ENCODE measurements around the gene TEX28. TPM values are rescaled to one million over a fixed set of nuclear protein-coding genes. Genes with fewer than 3 reads are reported as not detected.
"Not testable (repeated sequence)": the region's sequence is repeated elsewhere in the genome, so short reads cannot be mapped to it uniquely, and the experiment has no call there.

Gene TEX28
- total and polyA plus RNA-seq, 2 experiments from 2014 or later = not detected

- no peak within 1 kb of the TSS for H3K4me2 ChIP-seq
- ATAC-seq = no peak
These were observed 863 bp upstream of the TEX28 start, which contains the start of gene TKTL1 for GRCh38 chrX:154295664-154296310. Gene TKTL1 (plus strand): TSS chrX:154295795. CDS start chrX:154295860, 65 bp downstream.

GRCh38 chrX:154286406-154286805, 8.5 kb downstream of the TEX28 start:
- not testable (repeated sequence) for H3K4me1 Mint-ChIP-seq; H3K9me2 ChIP-seq (ENCODE audit: insufficient read depth); H4K20me1 ChIP-seq (replicated peaks; ENCODE audit: insufficient read depth); H3F3A ChIP-seq (replicated peaks; ENCODE audit: low read depth); H2AFZ ChIP-seq; H3K4me3 ChIP-seq; H3K36me3 Mint-ChIP-seq (ENCODE audit: low read depth); H3K4me2 ChIP-seq; H3K79me2 ChIP-seq (replicated peaks; ENCODE audit: insufficient read depth); H3K36me3 ChIP-seq (ENCODE audit: insufficient read depth); H3K4me3 Mint-ChIP-seq; DNase-seq (ENCODE audit: low spot score); H3K4me1 ChIP-seq (ENCODE audit: insufficient read depth); H3K27ac Mint-ChIP-seq; H3K27me3 ChIP-seq (ENCODE audit: insufficient read depth); H3K27ac ChIP-seq (ENCODE audit: low read depth); H3K27me3 Mint-ChIP-seq (ENCODE audit: insufficient read depth, low read depth, poor library complexity); H3K9me3 Mint-ChIP-seq
- peak; percentile 90 for ATAC-seq

More at GRCh38 chrX:154295664-154296310, 863 bp upstream of the TEX28 start, which contains the start of gene TKTL1:
- no peaks in the 10 kb centered on the region for H3K9me2 ChIP-seq (ENCODE audit: insufficient read depth)
- Mint-ChIP-seq H3K27me3 (ENCODE audit: insufficient read depth, low read depth, poor library complexity) (peaks cover 6% of the 10 kb centered on the region), H3K36me3 (ENCODE audit: low read depth) (no peaks in the 10 kb centered on the region), H3K4me1 (no peaks in the 10 kb centered on the region), H3K27ac (no peak within 1 kb of the TSS), H3K4me3 (no peak within 1 kb of the TSS), H3K9me3 (no peaks in the 10 kb centered on the region; the same call in 2 of the 3 replicates)
- H3K4me3 ChIP-seq = no peak within 1 kb of the TSS
- no peak within 1 kb of the TSS for H2AFZ ChIP-seq
- H3K36me3 ChIP-seq (ENCODE audit: insufficient read depth) = no peaks in the 10 kb centered on the region
- no peaks in the 10 kb centered on the region for H3F3A ChIP-seq (replicated peaks; ENCODE audit: low read depth)
- H3K4me1 ChIP-seq (ENCODE audit: insufficient read depth) = no peaks in the 10 kb centered on the region
- H3K27ac ChIP-seq (ENCODE audit: low read depth) = no peak within 1 kb of the TSS
- DNase-seq (ENCODE audit: low spot score) = no peak
- TF ChIP-seq STAT1 (IDR thresholded peaks at IDR 0.05; ENCODE audit: unreplicated experiment) = no peak
- no peak for TF ChIP-seq REST (IDR thresholded peaks at IDR 0.05; ENCODE audit: unreplicated experiment)
- no peak for TF ChIP-seq JUNB (IDR thresholded peaks at IDR 0.05; ENCODE audit: unreplicated experiment)
- no peaks in the 10 kb centered on the region for H4K20me1 ChIP-seq (replicated peaks; ENCODE audit: insufficient read depth)
- no peaks in the 10 kb centered on the region for H3K27me3 ChIP-seq (ENCODE audit: insufficient read depth)
- no peaks in the 10 kb centered on the region for H3K79me2 ChIP-seq (replicated peaks; ENCODE audit: insufficient read depth)

DNA sequence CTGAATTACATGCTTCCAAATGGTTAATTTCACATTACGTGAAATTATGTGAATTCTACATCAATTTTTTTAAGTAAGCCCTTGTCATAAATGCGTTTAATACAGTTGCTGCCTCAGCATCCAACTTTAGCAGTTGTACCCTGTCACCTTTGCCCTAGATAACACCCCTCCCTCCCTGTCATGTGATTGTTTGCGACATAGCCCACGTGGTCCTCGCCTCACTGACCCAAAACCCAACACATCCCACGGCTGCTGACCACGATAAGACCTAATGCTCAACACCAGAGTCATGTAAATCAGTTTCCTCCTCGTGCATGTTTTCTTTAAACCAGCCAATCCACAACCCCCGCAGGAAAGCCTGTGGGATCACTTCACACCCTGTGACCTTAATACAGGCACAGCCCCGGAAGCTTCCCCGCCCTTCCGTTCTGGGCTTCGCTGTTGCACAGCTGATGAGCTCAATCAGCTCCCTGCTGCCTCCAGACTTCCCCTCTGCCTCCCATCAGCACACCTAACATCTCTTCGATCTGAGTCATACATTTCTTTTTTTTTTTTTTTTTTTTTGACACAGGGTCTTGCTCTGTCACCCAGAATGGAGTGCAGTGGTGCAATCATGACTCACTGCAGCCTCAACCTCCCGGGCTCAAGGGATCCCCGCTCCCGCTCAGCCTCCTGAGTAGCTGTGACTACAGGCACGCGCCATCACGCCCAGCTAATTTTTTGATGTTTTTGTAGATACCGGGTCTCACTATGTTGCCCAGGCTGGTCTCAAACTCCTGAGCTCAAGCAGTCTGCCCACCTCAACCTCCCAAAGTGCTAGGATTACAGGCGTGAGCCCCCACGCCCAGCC, 10.2 kb downstream of the TEX28 start:
- not testable (repeated sequence) for H4K20me1 ChIP-seq (replicated peaks; ENCODE audit: insufficient read depth); H3K4me3 Mint-ChIP-seq; H3K27me3 ChIP-seq (ENCODE audit: insufficient read depth); H3K9me2 ChIP-seq (ENCODE audit: insufficient read depth); H3K36me3 ChIP-seq (ENCODE audit: insufficient read depth); ATAC-seq; H3K27me3 Mint-ChIP-seq (ENCODE audit: insufficient read depth, low read depth, poor library complexity); H3K4me3 ChIP-seq; DNase-seq (ENCODE audit: low spot score); H3K4me1 ChIP-seq (ENCODE audit: insufficient read depth); H3K4me2 ChIP-seq; H3F3A ChIP-seq (replicated peaks; ENCODE audit: low read depth); H3K4me1 Mint-ChIP-seq; H3K27ac Mint-ChIP-seq; H2AFZ ChIP-seq; H3K79me2 ChIP-seq (replicated peaks; ENCODE audit: insufficient read depth); H3K9me3 Mint-ChIP-seq; H3K27ac ChIP-seq (ENCODE audit: low read depth); H3K36me3 Mint-ChIP-seq (ENCODE audit: low read depth)

- not testable (repeated sequence) for H3K79me2 ChIP-seq (replicated peaks; ENCODE audit: insufficient read depth); H3K27me3 ChIP-seq (ENCODE audit: insufficient read depth); H3K4me2 ChIP-seq; ATAC-seq; H3K4me3 Mint-ChIP-seq; DNase-seq (ENCODE audit: low spot score); H3K9me3 Mint-ChIP-seq; H3K4me3 ChIP-seq; H3K27me3 Mint-ChIP-seq (ENCODE audit: insufficient read depth, low read depth, poor library complexity); H2AFZ ChIP-seq; H3K27ac Mint-ChIP-seq; H3K9me2 ChIP-seq (ENCODE audit: insufficient read depth); H3K4me1 Mint-ChIP-seq; H4K20me1 ChIP-seq (replicated peaks; ENCODE audit: insufficient read depth); H3K4me1 ChIP-seq (ENCODE audit: insufficient read depth); H3K36me3 ChIP-seq (ENCODE audit: insufficient read depth); H3F3A ChIP-seq (replicated peaks; ENCODE audit: low read depth); H3K36me3 Mint-ChIP-seq (ENCODE audit: low read depth); H3K27ac ChIP-seq (ENCODE audit: low read depth)
These were observed 25.7 kb downstream of the TEX28 start for GRCh38 chrX:154269245-154269644.

DNA sequence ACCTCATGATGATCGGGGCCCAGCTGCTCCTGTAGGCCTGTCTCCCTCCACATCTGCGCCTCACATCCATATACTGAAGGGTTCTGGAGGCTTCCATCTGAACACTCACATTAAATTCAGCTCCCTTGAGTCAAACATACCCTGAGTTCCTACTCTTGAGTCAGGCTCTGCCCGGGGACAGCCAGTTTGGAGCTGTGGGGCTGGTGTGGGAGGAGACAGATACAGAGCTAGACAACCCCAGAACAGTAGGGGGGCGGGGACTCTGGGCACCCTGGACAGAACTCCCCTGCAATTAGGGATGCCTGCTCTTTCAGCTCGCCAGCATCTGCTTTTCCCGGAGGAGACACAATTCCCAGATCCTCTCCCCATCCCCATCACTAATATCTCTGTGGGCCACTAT, 31.9 kb downstream of the TEX28 start:
- H3K4me3 ChIP-seq; H3K9me2 ChIP-seq (ENCODE audit: insufficient read depth); H3K4me2 ChIP-seq; H3K36me3 ChIP-seq (ENCODE audit: insufficient read depth); ATAC-seq; H3K27me3 ChIP-seq (ENCODE audit: insufficient read depth); H4K20me1 ChIP-seq (replicated peaks; ENCODE audit: insufficient read depth); H3K4me3 Mint-ChIP-seq; H3F3A ChIP-seq (replicated peaks; ENCODE audit: low read depth); H2AFZ ChIP-seq; H3K27me3 Mint-ChIP-seq (ENCODE audit: insufficient read depth, low read depth, poor library complexity); H3K27ac ChIP-seq (ENCODE audit: low read depth); DNase-seq (ENCODE audit: low spot score); H3K9me3 Mint-ChIP-seq; H3K4me1 Mint-ChIP-seq; H3K27ac Mint-ChIP-seq; H3K79me2 ChIP-seq (replicated peaks; ENCODE audit: insufficient read depth); H3K4me1 ChIP-seq (ENCODE audit: insufficient read depth); H3K36me3 Mint-ChIP-seq (ENCODE audit: low read depth): not testable (repeated sequence)
